ENCODE measurements around the gene ARHGEF7. TPM values are rescaled to one million over a fixed set of nuclear protein-coding genes. Genes with fewer than 3 reads are reported as not detected.
"Not testable (repeated sequence)": the region's sequence is repeated elsewhere in the genome, so short reads cannot be mapped to it uniquely, and the experiment has no call there.

ARHGEF7 gene
- total RNA-seq, 1 donor from 2014 or later = 227 TPM

DNA sequence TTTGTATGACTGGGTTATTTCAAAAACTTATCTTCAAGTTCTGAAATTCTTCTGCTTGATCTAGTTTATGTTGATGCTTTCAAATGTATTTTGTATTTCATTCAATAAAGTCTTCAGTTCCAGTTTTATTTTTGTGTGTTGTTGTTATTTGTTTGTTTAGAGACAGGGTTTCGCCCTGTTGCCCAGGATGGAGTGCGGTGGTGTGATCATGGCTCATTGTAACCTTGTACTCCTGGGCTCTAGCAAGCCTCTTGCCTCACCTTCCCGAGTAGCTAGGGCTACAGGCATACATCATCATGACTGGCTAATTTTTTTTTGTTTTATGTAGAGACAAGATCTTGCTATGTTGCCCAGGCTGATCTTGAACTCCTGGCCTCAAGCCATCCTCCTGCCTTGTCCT, 40.3 kb upstream of the ARHGEF7 start:
- no peak for DNase-seq
- Mint-ChIP-seq H3K4me3 (ENCODE audit: unreplicated experiment) (no peak overlapping the region), H3K36me3 (ENCODE audit: unreplicated experiment) (peaks cover 44% of the 10 kb centered on the region), H3K9me3 (ENCODE audit: unreplicated experiment) (peaks cover 30% of the 10 kb centered on the region), H3K27ac (ENCODE audit: unreplicated experiment) (no peak overlapping the region), H3K4me1 (ENCODE audit: low read depth, unreplicated experiment) (no peaks in the 10 kb centered on the region), H3K27me3 (ENCODE audit: unreplicated experiment) (peaks cover 11% of the 10 kb centered on the region)
- TF ChIP-seq, protein P1, sequence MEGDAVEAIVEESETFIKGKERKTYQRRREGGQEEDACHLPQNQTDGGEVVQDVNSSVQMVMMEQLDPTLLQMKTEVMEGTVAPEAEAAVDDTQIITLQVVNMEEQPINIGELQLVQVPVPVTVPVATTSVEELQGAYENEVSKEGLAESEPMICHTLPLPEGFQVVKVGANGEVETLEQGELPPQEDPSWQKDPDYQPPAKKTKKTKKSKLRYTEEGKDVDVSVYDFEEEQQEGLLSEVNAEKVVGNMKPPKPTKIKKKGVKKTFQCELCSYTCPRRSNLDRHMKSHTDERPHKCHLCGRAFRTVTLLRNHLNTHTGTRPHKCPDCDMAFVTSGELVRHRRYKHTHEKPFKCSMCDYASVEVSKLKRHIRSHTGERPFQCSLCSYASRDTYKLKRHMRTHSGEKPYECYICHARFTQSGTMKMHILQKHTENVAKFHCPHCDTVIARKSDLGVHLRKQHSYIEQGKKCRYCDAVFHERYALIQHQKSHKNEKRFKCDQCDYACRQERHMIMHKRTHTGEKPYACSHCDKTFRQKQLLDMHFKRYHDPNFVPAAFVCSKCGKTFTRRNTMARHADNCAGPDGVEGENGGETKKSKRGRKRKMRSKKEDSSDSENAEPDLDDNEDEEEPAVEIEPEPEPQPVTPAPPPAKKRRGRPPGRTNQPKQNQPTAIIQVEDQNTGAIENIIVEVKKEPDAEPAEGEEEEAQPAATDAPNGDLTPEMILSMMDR (IDR thresholded peaks at IDR 0.05; ENCODE audit: partially characterized antibody, unreplicated experiment) = no peak

DNA sequence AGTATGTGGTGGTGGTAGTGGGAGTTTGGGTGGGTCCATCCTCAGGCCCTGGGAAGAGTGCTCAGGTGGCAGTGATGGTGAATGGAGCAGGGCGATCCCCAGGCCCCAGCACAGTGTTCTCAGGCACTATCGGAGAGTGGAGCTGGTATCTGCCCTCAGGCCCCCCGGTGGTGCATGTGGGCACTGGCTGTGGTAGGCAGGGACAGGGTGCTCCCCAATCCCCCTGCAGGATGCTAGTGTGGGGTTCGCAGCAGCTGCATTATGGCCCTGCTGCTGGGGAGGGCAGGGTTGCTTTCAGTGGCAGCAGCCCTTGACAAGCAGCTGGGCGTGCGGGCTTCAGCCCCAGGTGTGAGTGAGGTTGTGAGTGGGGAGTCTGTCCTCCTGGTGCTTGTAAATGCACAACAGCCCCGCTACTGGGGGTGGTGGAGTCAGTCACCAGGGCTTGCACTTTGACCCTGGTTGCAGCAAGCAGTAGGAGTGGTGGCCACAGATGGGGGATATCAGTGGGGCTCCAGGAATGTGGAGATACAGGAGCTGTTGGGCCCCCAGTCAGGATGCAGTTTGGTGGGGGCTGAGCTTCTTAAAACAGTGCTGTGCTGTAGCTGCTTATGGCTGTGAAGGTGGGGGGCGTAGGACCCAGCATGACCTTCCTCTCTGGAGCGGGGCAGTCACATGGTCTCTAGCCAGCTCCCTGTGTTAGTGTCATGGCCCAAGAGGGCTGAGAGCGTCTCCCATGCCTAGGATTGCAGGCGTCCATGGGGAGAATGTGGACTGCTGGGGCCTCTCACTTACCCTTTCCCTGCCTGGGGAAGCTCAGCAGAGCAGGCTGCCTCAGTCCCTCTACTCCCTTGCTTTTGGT, 38.7 kb upstream of the ARHGEF7 start:
- no peak overlapping the region for H3K27ac Mint-ChIP-seq (ENCODE audit: unreplicated experiment)
- H3K27me3 Mint-ChIP-seq (ENCODE audit: unreplicated experiment) = peaks cover 9% of the 10 kb centered on the region
- TF ChIP-seq, protein P1 (IDR thresholded peaks at IDR 0.05; ENCODE audit: partially characterized antibody, unreplicated experiment) = no peak
- peaks cover 23% of the 10 kb centered on the region for H3K9me3 Mint-ChIP-seq (ENCODE audit: unreplicated experiment)
- peaks cover 29% of the 10 kb centered on the region for H3K36me3 Mint-ChIP-seq (ENCODE audit: unreplicated experiment)
- H3K4me3 Mint-ChIP-seq (ENCODE audit: unreplicated experiment) = no peak overlapping the region
- H3K4me1 Mint-ChIP-seq (ENCODE audit: low read depth, unreplicated experiment) = no peaks in the 10 kb centered on the region
- no peak for DNase-seq

DNA sequence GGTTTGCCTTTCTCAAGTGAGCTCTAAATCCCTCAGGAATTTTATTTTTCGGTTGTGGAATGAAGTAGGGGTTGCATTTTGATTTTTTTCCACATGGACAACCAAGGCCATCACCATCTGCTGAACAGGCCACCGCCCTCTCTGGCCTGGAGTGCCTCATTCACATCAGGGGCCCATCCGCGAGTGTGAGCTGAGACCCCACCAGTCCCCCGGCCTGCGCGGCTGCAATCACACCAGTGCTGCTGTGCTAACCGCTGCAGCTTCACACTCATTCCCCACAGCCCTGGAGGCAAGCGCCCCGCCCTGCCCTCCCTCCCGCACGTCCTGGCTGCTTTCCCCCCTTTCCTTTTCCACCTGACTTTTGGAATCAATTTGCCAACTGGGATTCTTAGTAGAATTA, 35.7 kb upstream of the ARHGEF7 start:
- DNase-seq = no peak
- Mint-ChIP-seq H3K36me3 (ENCODE audit: unreplicated experiment) (peaks cover 13% of the 10 kb centered on the region), H3K4me1 (ENCODE audit: low read depth, unreplicated experiment) (no peaks in the 10 kb centered on the region), H3K9me3 (ENCODE audit: unreplicated experiment) (peaks cover 16% of the 10 kb centered on the region), H3K4me3 (ENCODE audit: unreplicated experiment) (no peak overlapping the region), H3K27ac (ENCODE audit: unreplicated experiment) (no peak overlapping the region), H3K27me3 (ENCODE audit: unreplicated experiment) (peaks cover 9% of the 10 kb centered on the region)
- TF ChIP-seq, protein P1 (IDR thresholded peaks at IDR 0.05; ENCODE audit: partially characterized antibody, unreplicated experiment) = no peak

DNA sequence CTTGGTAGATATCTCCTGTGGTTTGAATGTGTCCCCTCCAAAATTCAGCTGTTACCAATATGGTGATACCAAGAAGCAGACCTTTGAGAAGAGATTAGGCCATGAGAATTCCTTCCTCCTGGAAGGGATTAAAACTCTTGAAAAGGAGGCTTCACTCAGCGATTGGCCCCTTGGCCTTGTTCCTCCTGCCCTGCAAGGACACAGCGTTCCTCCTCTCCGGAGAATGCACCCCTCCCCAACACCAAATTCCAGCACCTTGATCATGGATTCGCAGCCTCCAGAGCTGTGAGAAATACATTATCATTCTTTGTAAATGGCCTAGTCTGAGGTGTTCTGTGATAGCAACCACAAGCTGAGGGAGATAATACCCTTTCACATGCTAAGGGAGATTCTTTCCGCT, 34.5 kb upstream of the ARHGEF7 start:
- TF ChIP-seq, protein P1 (IDR thresholded peaks at IDR 0.05; ENCODE audit: partially characterized antibody, unreplicated experiment) = no peak
- Mint-ChIP-seq H3K9me3 (ENCODE audit: unreplicated experiment) (peaks cover 7% of the 10 kb centered on the region), H3K36me3 (ENCODE audit: unreplicated experiment) (peaks cover 3% of the 10 kb centered on the region), H3K4me1 (ENCODE audit: low read depth, unreplicated experiment) (no peaks in the 10 kb centered on the region), H3K27me3 (ENCODE audit: unreplicated experiment) (peaks cover 5% of the 10 kb centered on the region), H3K27ac (ENCODE audit: unreplicated experiment) (no peak overlapping the region), H3K4me3 (ENCODE audit: unreplicated experiment) (no peak overlapping the region)
- no peak for DNase-seq

DNA sequence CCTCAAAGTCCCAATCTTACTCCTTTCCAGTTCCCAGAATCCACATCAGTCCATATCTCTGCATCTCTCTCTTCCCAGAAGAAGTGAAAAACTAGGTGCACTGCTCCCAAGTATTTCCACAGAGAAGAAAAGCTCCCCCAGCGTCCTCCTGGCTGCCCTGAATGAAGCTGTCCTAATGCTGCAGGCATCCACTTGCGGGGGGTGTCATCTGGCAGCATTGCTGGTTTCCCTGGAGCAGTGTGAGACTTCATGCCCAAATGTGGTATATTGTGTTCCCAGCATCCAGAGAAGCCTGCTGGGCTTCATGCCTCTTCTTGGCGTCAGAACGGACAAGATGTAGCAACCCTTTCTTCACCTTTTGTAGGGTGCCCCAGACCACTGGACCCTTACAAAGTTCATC, 32.9 kb upstream of the ARHGEF7 start:
- H3K36me3 Mint-ChIP-seq (ENCODE audit: unreplicated experiment) = no peaks in the 10 kb centered on the region
- no peak overlapping the region for H3K27ac Mint-ChIP-seq (ENCODE audit: unreplicated experiment)
- TF ChIP-seq, protein P1 (IDR thresholded peaks at IDR 0.05; ENCODE audit: partially characterized antibody, unreplicated experiment) = no peak
- H3K4me3 Mint-ChIP-seq (ENCODE audit: unreplicated experiment) = no peak overlapping the region
- no peak for DNase-seq
- H3K9me3 Mint-ChIP-seq (ENCODE audit: unreplicated experiment) = peaks cover 1% of the 10 kb centered on the region
- H3K27me3 Mint-ChIP-seq (ENCODE audit: unreplicated experiment) = no peaks in the 10 kb centered on the region
- no peaks in the 10 kb centered on the region for H3K4me1 Mint-ChIP-seq (ENCODE audit: low read depth, unreplicated experiment)

DNA sequence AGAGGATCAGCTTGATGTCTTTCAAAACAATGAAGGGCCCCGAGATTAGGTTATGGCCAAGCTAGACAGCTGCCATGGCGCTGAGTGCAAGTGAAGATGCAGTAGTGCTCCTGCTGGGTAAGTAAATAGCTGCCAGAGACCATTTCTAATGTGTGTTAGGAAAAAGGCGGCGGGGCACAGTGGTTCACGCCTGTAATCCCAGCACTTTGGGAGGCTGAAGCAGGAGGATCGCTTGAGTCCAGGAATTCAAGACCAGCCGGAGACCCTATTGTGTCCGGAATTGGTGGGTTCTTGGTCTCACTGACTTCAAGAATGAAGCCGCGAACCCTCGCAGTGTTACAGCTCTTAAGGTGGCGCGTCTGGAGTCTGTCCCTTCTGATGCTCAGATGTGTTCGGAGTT, 32.3 kb upstream of the ARHGEF7 start:
- H3K36me3 Mint-ChIP-seq (ENCODE audit: unreplicated experiment); DNase-seq; H3K9me3 Mint-ChIP-seq (ENCODE audit: unreplicated experiment); H3K4me3 Mint-ChIP-seq (ENCODE audit: unreplicated experiment); H3K27me3 Mint-ChIP-seq (ENCODE audit: unreplicated experiment); H3K27ac Mint-ChIP-seq (ENCODE audit: unreplicated experiment); H3K4me1 Mint-ChIP-seq (ENCODE audit: low read depth, unreplicated experiment): not testable (repeated sequence)

DNA sequence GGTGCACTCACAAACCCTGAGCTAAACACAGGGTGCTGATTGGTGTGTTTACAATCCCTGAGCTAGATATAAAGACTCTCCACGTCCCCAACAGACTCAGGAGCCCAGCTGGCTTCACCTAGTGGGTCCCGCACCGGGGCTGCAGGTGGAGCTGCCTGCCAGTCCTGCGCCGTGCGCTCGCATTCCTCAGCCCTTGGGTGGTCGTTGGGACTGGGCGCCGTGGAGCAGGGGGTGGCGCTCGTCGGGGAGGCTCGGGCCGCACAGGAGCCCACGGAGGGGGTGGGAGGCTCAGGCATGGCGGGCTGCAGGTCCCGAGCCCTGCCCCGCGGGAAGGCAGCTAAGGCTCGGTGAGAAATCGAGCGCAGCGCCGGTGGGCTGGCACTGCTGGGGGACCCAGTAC, 31.4 kb upstream of the ARHGEF7 start:
- not testable (repeated sequence) for DNase-seq; H3K4me1 Mint-ChIP-seq (ENCODE audit: low read depth, unreplicated experiment); H3K4me3 Mint-ChIP-seq (ENCODE audit: unreplicated experiment); H3K9me3 Mint-ChIP-seq (ENCODE audit: unreplicated experiment); H3K27me3 Mint-ChIP-seq (ENCODE audit: unreplicated experiment); H3K36me3 Mint-ChIP-seq (ENCODE audit: unreplicated experiment); H3K27ac Mint-ChIP-seq (ENCODE audit: unreplicated experiment)
